B cell (primary cell): ENCODE results near the gene ARRB1.

Experiments
- EZH2 ChIP-seq: IDR thresholded peaks from 2 replicates; pipeline ENCODE4 v1.6.1; 2012; ENCODE audit warnings: borderline replicate concordance, low read depth, mild to moderate bottlenecking, moderate library complexity, low read length; ENCODE audit not compliant: insufficient read depth, poor library complexity, severe bottlenecking
- TF ChIP-seq, protein P1 (sequence below): fragments of 200-600 bp; IDR thresholded peaks from one replicate; pipeline ENCODE4 v1.8.0; 2022; ENCODE audit warnings: antibody characterized with exemption, mild to moderate bottlenecking

DNA sequence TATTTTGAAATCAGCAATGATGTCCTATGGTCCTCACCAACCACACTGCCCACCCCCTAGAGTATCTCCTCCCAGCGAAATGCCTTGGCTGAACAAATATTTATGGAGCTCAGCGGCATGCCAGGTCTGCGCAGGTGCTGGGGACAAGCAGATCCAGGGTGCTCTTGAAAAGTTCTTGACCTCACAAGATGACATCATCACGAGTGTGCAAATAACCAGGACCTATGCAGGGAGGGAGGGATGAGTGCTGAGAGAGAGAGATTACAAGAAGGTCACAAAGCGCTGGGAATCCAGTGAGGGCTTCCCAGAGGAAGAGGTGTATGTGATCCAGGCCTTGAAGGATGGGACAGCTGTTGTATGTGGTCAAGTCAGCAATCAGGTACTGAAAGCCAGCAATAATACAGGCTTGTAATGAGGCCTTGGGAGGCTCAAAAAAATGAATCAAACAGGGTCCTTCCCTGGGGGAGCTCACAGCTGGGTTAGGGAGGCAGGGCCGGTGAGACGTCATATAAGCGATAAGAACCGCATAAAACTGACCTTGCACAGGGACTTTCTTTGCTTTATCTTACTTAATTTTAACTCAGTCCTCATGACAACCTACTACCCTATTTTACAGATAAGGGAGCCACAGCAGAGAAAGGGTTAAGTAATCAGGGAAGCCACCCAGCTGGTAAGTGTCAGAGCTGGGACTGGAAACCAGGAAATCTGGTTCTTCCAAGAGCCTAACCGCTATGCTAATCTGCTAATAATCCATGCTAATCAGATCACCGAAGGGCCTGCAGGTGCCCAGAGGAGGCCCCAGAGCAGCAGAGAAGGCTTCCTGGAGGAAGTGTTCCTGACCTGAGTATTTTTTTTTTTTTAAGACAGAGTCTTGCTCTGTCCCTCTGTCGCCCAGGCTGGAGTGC is 8.2 kb downstream of the ARRB1 start:
- TF ChIP-seq, protein P1, sequence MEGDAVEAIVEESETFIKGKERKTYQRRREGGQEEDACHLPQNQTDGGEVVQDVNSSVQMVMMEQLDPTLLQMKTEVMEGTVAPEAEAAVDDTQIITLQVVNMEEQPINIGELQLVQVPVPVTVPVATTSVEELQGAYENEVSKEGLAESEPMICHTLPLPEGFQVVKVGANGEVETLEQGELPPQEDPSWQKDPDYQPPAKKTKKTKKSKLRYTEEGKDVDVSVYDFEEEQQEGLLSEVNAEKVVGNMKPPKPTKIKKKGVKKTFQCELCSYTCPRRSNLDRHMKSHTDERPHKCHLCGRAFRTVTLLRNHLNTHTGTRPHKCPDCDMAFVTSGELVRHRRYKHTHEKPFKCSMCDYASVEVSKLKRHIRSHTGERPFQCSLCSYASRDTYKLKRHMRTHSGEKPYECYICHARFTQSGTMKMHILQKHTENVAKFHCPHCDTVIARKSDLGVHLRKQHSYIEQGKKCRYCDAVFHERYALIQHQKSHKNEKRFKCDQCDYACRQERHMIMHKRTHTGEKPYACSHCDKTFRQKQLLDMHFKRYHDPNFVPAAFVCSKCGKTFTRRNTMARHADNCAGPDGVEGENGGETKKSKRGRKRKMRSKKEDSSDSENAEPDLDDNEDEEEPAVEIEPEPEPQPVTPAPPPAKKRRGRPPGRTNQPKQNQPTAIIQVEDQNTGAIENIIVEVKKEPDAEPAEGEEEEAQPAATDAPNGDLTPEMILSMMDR = no peak
- no peak for TF ChIP-seq EZH2
